ENCODE data around the gene NXPE2.

NXPE2 gene

DNA sequence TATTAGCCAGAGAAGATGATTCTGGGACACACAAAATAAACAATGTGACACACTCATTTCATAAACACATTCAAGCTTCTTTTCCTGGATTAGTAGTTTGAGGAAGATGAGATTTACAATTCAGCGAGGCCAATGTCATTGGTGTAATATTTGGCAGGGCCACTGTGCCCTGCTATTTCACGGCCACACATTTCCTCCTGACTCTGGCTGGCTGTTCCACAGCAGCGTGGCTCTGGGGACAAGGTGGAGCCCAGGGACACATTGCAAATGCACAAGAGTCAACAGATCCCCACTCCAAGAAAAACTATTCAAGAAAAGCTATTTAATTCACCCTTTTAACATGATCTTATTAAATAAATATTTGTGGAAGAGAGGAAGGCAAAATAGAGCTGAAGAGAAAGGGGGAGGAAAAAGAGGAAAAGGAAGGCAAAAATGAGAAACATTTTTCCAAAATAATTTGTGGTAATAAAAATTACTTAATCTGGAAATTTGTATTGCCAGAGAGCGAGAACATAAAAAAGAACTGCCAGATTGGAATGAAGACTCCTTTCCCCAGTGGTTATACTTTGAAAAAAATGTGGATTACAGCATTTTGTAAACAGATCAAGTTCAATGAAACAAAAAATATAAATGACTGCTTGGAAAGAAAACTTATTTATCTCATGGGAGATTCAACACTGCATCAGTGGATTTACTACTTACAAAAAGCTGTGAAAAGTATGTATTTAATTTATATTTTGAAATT lies 27.1 kb downstream of the NXPE2 start:
- Histone ChIP-seq H3K27ac (ENCODE audit: poor library complexity, severe bottlenecking) (no peak overlapping the region), H3K27me3 (ENCODE audit: insufficient read depth, poor library complexity, severe bottlenecking) (no peaks in the 10 kb centered on the region), H3K9me3 (ENCODE audit: severe bottlenecking) (no peaks in the 10 kb centered on the region), H3K4me3 (ENCODE audit: severe bottlenecking) (no peak overlapping the region), H3K36me3 (ENCODE audit: low read depth) (no peaks in the 10 kb centered on the region), H3K4me1 (ENCODE audit: insufficient read depth, poor library complexity, severe bottlenecking) (no peaks in the 10 kb centered on the region)
- DNase-seq (ENCODE audit: low spot score) (no peak), ATAC-seq (ENCODE audit: low read depth) (no peak)
- TF ChIP-seq, protein P1, sequence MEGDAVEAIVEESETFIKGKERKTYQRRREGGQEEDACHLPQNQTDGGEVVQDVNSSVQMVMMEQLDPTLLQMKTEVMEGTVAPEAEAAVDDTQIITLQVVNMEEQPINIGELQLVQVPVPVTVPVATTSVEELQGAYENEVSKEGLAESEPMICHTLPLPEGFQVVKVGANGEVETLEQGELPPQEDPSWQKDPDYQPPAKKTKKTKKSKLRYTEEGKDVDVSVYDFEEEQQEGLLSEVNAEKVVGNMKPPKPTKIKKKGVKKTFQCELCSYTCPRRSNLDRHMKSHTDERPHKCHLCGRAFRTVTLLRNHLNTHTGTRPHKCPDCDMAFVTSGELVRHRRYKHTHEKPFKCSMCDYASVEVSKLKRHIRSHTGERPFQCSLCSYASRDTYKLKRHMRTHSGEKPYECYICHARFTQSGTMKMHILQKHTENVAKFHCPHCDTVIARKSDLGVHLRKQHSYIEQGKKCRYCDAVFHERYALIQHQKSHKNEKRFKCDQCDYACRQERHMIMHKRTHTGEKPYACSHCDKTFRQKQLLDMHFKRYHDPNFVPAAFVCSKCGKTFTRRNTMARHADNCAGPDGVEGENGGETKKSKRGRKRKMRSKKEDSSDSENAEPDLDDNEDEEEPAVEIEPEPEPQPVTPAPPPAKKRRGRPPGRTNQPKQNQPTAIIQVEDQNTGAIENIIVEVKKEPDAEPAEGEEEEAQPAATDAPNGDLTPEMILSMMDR (IDR thresholded peaks at IDR 0.05; ENCODE audit: poor library complexity, severe bottlenecking), result no peak

DNA sequence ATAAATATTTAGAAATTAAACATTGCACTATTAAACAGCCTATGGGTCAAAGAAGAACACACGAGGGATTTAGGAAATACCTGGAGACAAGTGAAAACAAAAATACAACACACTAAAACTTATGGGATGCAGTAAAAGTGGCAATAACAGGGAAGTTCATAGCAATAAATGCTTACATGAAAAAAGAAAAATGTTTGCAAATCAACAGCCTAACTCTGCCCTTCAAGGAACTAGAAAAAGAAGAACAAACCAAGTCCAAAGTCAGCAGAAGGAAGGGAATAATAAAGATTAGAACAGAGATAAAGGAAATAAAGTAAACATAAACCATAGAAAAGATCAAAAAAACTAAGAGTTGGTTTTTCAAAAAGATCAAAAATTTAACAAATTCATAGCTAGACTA lies 31.6 kb downstream of the NXPE2 start:
- Histone ChIP-seq H3K9me3 (ENCODE audit: severe bottlenecking) (no peaks in the 10 kb centered on the region), H3K36me3 (ENCODE audit: low read depth) (no peaks in the 10 kb centered on the region), H3K27me3 (ENCODE audit: insufficient read depth, poor library complexity, severe bottlenecking) (no peaks in the 10 kb centered on the region), H3K4me3 (ENCODE audit: severe bottlenecking) (no peak overlapping the region), H3K4me1 (ENCODE audit: insufficient read depth, poor library complexity, severe bottlenecking) (no peaks in the 10 kb centered on the region), H3K27ac (ENCODE audit: poor library complexity, severe bottlenecking) (no peak overlapping the region)
- TF ChIP-seq, protein P1 (IDR thresholded peaks at IDR 0.05; ENCODE audit: poor library complexity, severe bottlenecking), result no peak
- no peak for DNase-seq (ENCODE audit: low spot score)
- no peak for ATAC-seq (ENCODE audit: low read depth)

GRCh38 chr11:114713756-114714155 lies 35.4 kb downstream of the NXPE2 start:
- Histone ChIP-seq H3K4me3 (ENCODE audit: severe bottlenecking) (no peak overlapping the region), H3K9me3 (ENCODE audit: severe bottlenecking) (no peaks in the 10 kb centered on the region), H3K27me3 (ENCODE audit: insufficient read depth, poor library complexity, severe bottlenecking) (no peaks in the 10 kb centered on the region), H3K27ac (ENCODE audit: poor library complexity, severe bottlenecking) (no peak overlapping the region), H3K4me1 (ENCODE audit: insufficient read depth, poor library complexity, severe bottlenecking) (no peaks in the 10 kb centered on the region), H3K36me3 (ENCODE audit: low read depth) (no peaks in the 10 kb centered on the region)
- no peak for ATAC-seq (ENCODE audit: low read depth)
- DNase-seq (ENCODE audit: low spot score), result no peak
- TF ChIP-seq, protein P1 (IDR thresholded peaks at IDR 0.05; ENCODE audit: poor library complexity, severe bottlenecking), result no peak

DNA sequence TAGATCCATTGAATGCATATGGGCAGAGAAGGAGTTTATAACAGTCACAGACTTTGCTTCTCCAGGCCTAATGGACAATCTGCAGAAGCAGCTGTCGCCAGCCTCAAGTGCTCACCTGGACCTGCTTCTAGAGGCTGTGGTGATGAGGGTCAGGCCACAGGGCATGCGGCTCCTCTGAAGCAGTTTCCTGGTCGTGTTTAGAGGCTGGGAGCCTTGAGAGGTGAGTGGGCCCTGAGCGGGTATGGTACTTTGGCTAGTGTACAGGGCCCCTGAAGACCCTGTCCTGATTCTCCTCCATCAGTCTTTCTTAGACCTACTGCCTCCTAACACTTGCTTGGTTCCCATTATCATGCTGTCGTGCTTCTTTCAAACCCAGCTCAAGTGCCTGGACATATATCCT lies 41.2 kb downstream of the NXPE2 start:
- H3K27ac ChIP-seq (ENCODE audit: poor library complexity, severe bottlenecking), result no peak overlapping the region
- no peak overlapping the region for H3K4me3 ChIP-seq (ENCODE audit: severe bottlenecking)
- H3K36me3 ChIP-seq (ENCODE audit: low read depth), result no peaks in the 10 kb centered on the region
- TF ChIP-seq, protein P1 (IDR thresholded peaks at IDR 0.05; ENCODE audit: poor library complexity, severe bottlenecking), result no peak
- H3K9me3 ChIP-seq (ENCODE audit: severe bottlenecking), result no peaks in the 10 kb centered on the region
- DNase-seq (ENCODE audit: low spot score) (no peak), ATAC-seq (ENCODE audit: low read depth) (no peak)
- peaks cover 3% of the 10 kb centered on the region for H3K27me3 ChIP-seq (ENCODE audit: insufficient read depth, poor library complexity, severe bottlenecking)
- no peaks in the 10 kb centered on the region for H3K4me1 ChIP-seq (ENCODE audit: insufficient read depth, poor library complexity, severe bottlenecking)

DNA sequence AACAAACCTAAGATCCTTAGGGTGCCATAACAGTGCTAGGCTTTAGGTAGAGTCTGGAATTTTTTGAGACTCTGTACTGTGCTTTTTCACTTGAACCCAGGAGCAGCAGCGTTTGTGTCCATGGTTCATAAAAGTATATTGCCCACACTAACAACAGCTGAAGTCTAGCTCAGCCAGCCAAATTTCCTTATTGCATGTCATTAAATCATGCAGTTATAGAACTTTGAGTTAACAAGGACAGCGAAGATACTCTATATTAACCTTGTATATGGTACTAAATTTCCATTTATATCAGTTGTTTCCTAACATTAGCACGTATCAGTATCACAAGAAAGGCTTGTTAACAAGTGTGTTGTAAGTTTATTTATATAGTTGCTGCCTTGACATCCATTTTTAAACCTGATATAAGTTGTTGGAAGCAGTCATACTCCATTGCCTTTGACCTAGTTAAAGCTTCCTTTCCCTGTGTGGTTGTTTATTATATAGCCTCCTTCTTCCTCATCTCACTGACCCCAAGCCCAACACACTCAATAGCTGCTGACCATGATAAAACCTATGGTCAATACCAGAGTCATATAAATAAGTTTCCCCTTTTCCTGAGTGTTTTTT lies 46.7 kb downstream of the NXPE2 start:
- DNase-seq (ENCODE audit: low spot score) (no peak), ATAC-seq (ENCODE audit: low read depth) (no peak)
- Histone ChIP-seq H3K27me3 (ENCODE audit: insufficient read depth, poor library complexity, severe bottlenecking) (peaks cover 3% of the 10 kb centered on the region), H3K9me3 (ENCODE audit: severe bottlenecking) (no peaks in the 10 kb centered on the region), H3K4me1 (ENCODE audit: insufficient read depth, poor library complexity, severe bottlenecking) (no peaks in the 10 kb centered on the region), H3K36me3 (ENCODE audit: low read depth) (no peaks in the 10 kb centered on the region), H3K4me3 (ENCODE audit: severe bottlenecking) (no peak overlapping the region), H3K27ac (ENCODE audit: poor library complexity, severe bottlenecking) (no peak overlapping the region)
- TF ChIP-seq, protein P1 (IDR thresholded peaks at IDR 0.05; ENCODE audit: poor library complexity, severe bottlenecking), result no peak

Measured in RWPE2 (cell line).